K562 (cell line): Measurements from ENCODE around the gene LY6G6F. TPM values are rescaled to one million over a fixed set of nuclear protein-coding genes. Genes with fewer than 3 reads are reported as not detected.

ENCODE experiments used
- BMI1 ChIP-seq: fragments of 150-350 bp; IDR thresholded peaks from 2 replicates; pipeline ENCODE4 v1.6.1; 2014; ENCODE audit warnings: low read length
- CC2D1A ChIP-seq: fragments of 450-650 bp; IDR thresholded peaks from 2 replicates; pipeline ENCODE4 v1.6.1; 2017; ENCODE audit warnings: mild to moderate bottlenecking
- CHD2 ChIP-seq: IDR thresholded peaks from 2 replicates; pipeline ENCODE4 v1.6.1; 2011; ENCODE audit warnings: low read depth, low read length
- CREB1 ChIP-seq, 2 experiments: sonication (generic) in 1 of 2; formaldehyde crosslinking in 1 of 2; IDR thresholded peaks; 2 replicates each; pipeline versions ENCODE4 v1.6.1 to v1.8.0; 2012 to 2022; ENCODE audit warnings: inconsistent platforms in 1 of 2, mild to moderate bottlenecking in 1 of 2, missing genetic modification reagents in 1 of 2, moderate library complexity in 1 of 2
- FOXJ3 ChIP-seq: sonication (generic); formaldehyde crosslinking; IDR thresholded peaks from 2 replicates; pipeline ENCODE4 v1.4.0; 2020; ENCODE audit warnings: mild to moderate bottlenecking, missing genetic modification reagents
- NR1H2 ChIP-seq: sonication (generic); formaldehyde crosslinking; IDR thresholded peaks from 2 replicates; pipeline ENCODE4 v1.4.0; 2020; ENCODE audit warnings: mild to moderate bottlenecking, missing genetic modification reagents
- NR2C1 ChIP-seq, 2 experiments: fragments of 450-650 bp; IDR thresholded peaks; 2 replicates each; pipeline ENCODE4 v1.6.1; 2017; ENCODE audit warnings: mild to moderate bottlenecking in 2 of 2, antibody characterized with exemption in 1 of 2, inconsistent platforms in 1 of 2, missing compliant biosample characterization in 1 of 2, missing genetic modification characterization in 1 of 2
- NR4A1 ChIP-seq, 2 experiments: fragments of 250-450 bp in 1 of 2; fragments of 450-650 bp in 1 of 2; sonication (Bioruptor Pico) in 1 of 2; IDR thresholded peaks; 2 replicates each; pipeline versions ENCODE4 v1.4.0 to v1.6.1; 2016 to 2020; ENCODE audit warnings: mild to moderate bottlenecking in 2 of 2, missing compliant biosample characterization in 1 of 2, missing genetic modification characterization in 1 of 2, moderate library complexity in 1 of 2
- RREB1 ChIP-seq: fragments of 250-450 bp; sonication (Bioruptor Pico); IDR thresholded peaks from 2 replicates; pipeline ENCODE4 v1.4.0; 2020
- ZNF143 ChIP-seq: sonication (generic); formaldehyde crosslinking; IDR thresholded peaks from 2 replicates; pipeline ENCODE4 v1.9.0; 2022; ENCODE audit warnings: mild to moderate bottlenecking, missing genetic modification reagents
- ZNF217 ChIP-seq: sonication (generic); formaldehyde crosslinking; IDR thresholded peaks from 2 replicates; pipeline ENCODE4 v1.8.0; 2022; ENCODE audit warnings: mild to moderate bottlenecking, missing genetic modification reagents
- ZNF444 ChIP-seq: fragments of 250-450 bp; sonication (Bioruptor Pico); IDR thresholded peaks from 2 replicates; pipeline ENCODE4 v1.4.0; 2020; ENCODE audit warnings: mild to moderate bottlenecking, moderate library complexity
- ZNF668 ChIP-seq: fragments of 250-450 bp; sonication (Bioruptor Pico); IDR thresholded peaks from 2 replicates; pipeline ENCODE4 v1.8.0; 2022; ENCODE audit warnings: mild to moderate bottlenecking, inconsistent platforms
- ZNF785 ChIP-seq: fragments of 250-450 bp; sonication (Bioruptor Pico); IDR thresholded peaks from 2 replicates; pipeline ENCODE4 v1.4.0; 2020; ENCODE audit warnings: mild to moderate bottlenecking
- polyA plus RNA-seq, 8 experiments: library from polyadenylated mRNA; depleted of rRNA in 4 of 8; stranded (reverse) in 5 of 8; unstranded in 3 of 8; fragments of >200 nt; fragmentation: Nextera tagmentation in 2 of 8; fragmentation: Illumina TruSeq in 1 of 8; extraction: Ambion mirVana in 2 of 8; extraction: Trizol in 1 of 8; gene quantifications; 2 replicates each; pipeline versions ENCODE4 v1.2.1 to v1.2.3, GENCODE V29; 2011 to 2014; ENCODE audit warnings: inconsistent platforms in 1 of 8, missing spikeins in 1 of 8
- total RNA-seq, 7 experiments: library from RNA; depleted of rRNA in 6 of 7; stranded (reverse); fragments of >200 nt in 6 of 7; fragmentation: Illumina TruSeq in 2 of 7; extraction: Trizol in 2 of 7; gene quantifications; 2 replicates each; pipeline versions ENCODE4 v1.2.1 to v1.2.3, GENCODE V29; 2011 to 2021; ENCODE audit warnings: low replicate concordance in 1 of 7
- TF ChIP-seq, protein P1 (sequence below), 2 experiments: IDR thresholded peaks; 2 replicates each; pipeline ENCODE4 v1.6.1; 2011; ENCODE audit warnings: borderline replicate concordance in 1 of 2, control low read depth in 1 of 2, low read depth in 1 of 2, low read length in 1 of 2, mild to moderate bottlenecking in 1 of 2, mixed read lengths in 1 of 2, moderate library complexity in 1 of 2; ENCODE audit not compliant: insufficient read depth in 1 of 2, insufficient read length in 1 of 2, poor library complexity in 1 of 2, severe bottlenecking in 1 of 2; ENCODE audit errors: extremely low read depth in 1 of 2

The LY6G6F gene
- total and polyA plus RNA-seq, 9 of the 15 experiments (the other 6 are each of a cell fraction or from before 2014, with no cell fraction given), result 0.14 to 0.50 (median 0.28) TPM; not detected in 2

GRCh38 chr6:31702819-31703716 lies 3.6 kb upstream of the LY6G6F start, which contains the start of gene ABHD16A (continued):
- 0 out of 2 replicates have a peak, but pooled peaks have one; percentile 60 for TF ChIP-seq NR1H2
- TF ChIP-seq ZNF444 (CRISPR knock-in tag), result no peak
- no peak for TF ChIP-seq BMI1
- no peak for TF ChIP-seq ZNF785 (CRISPR knock-in tag)
- peak; percentile 67; the same call in 1 of the 2 replicates for TF ChIP-seq RREB1 (CRISPR knock-in tag)
- TF ChIP-seq NR4A1 (CRISPR knock-in tag; IDR thresholded peaks at IDR 0.05), result peak; percentile 76; the same call in 1 of the 2 replicates
- TF ChIP-seq NR4A1 (tag; IDR thresholded peaks at IDR 0.05), result no peak
- TF ChIP-seq NR2C1 (IDR thresholded peaks at IDR 0.05), result no peak
- TF ChIP-seq NR2C1 (tag; IDR thresholded peaks at IDR 0.05), result no peak
- TF ChIP-seq, protein P1, sequence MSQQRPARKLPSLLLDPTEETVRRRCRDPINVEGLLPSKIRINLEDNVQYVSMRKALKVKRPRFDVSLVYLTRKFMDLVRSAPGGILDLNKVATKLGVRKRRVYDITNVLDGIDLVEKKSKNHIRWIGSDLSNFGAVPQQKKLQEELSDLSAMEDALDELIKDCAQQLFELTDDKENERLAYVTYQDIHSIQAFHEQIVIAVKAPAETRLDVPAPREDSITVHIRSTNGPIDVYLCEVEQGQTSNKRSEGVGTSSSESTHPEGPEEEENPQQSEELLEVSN (IDR thresholded peaks at IDR 0.05; ENCODE audit: borderline replicate concordance in 1 of 2, extremely low read depth in 1 of 2, insufficient read depth in 1 of 2, insufficient read length in 1 of 2, low read depth in 1 of 2, low read length in 1 of 2, poor library complexity in 1 of 2, severe bottlenecking in 1 of 2), result peak; percentile 21 to 46
- peak; percentile 94 for TF ChIP-seq CREB1 (IDR thresholded peaks at IDR 0.05)
- TF ChIP-seq CREB1 (CRISPR knock-in tag; IDR thresholded peaks at IDR 0.05), result peak; percentile 94
- TF ChIP-seq CHD2, result 0 out of 2 replicates have a peak, but pooled peaks have one; percentile 24
- TF ChIP-seq FOXJ3 (CRISPR knock-in tag), result no peak; the same call in 1 of the 2 replicates
- peak; percentile 69; the same call in 1 of the 2 replicates for TF ChIP-seq ZNF668 (CRISPR knock-in tag)
- 0 out of 2 replicates have a peak, but pooled peaks have one; percentile 8 for TF ChIP-seq CC2D1A
- TF ChIP-seq ZNF217, result no peak; the same call in 1 of the 2 replicates
- no peak for TF ChIP-seq ZNF143 (CRISPR knock-in tag)
